GM19240 (cell line): Measurements from ENCODE around the gene SFTPA1.
"Not testable (repeated sequence)": the region's sequence is repeated elsewhere in the genome, so short reads cannot be mapped to it uniquely, and the experiment has no call there.

ENCODE experiments used
- DNase-seq: peaks from one replicate; pipeline ENCODE4 v3.0.0; 2011; ENCODE audit warnings: low spot score; ENCODE audit not compliant: insufficient read length

Gene SFTPA1

DNA sequence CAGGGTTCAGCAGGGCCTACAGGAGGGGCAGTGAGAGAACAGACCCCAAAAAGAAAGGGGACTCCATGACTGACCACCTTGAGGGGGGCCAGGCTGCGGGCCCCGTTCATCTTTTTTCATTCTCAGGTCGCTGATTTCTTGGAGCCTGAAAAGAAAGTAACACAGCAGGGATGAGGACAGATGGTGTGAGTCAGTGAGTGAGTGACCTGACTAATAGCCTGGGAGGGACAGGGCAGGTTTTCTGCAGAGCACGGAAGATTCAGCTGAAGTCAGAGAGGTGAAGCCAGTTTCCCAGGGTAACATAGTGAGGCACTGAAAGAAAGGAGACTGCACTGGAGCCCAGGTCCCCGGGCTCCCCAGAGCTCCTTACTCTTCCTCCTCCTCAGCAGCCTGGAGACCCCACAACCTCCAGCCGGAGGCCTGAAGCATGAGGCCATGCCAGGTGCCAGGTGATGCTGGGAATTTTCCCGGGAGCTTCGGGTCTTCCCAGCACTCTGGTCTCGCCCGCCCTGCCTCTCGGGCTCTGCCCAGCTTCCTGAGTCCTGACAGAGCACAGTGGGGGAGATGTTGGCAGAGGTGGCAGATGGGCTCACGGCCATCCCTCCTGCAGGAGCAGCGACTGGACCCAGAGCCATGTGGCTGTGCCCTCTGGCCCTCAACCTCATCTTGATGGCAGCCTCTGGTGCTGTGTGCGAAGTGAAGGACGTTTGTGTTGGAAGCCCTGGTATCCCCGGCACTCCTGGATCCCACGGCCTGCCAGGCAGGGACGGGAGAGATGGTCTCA, 646 bp downstream of the SFTPA1 start:
- not testable (repeated sequence) for DNase-seq

DNA sequence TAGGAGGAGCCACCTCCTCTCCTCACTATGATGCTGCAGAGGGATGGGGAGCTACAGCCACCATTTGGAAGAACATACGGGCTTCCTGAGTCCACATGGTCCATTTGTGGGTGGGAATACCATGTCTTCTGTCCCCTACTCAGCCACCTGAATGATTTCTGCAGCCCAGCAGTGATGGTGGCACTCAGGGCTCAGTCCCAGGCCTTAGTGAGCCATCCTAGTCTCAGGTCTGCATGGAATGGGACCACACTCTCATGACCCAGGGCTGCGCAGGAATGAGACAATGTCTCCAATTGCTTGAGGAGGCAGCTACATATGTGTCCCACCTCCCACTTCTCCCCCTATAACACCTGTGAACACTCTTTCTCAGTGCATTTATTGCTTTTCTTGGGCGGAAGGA, 4.8 kb downstream of the SFTPA1 start:
- no peak for DNase-seq

DNA sequence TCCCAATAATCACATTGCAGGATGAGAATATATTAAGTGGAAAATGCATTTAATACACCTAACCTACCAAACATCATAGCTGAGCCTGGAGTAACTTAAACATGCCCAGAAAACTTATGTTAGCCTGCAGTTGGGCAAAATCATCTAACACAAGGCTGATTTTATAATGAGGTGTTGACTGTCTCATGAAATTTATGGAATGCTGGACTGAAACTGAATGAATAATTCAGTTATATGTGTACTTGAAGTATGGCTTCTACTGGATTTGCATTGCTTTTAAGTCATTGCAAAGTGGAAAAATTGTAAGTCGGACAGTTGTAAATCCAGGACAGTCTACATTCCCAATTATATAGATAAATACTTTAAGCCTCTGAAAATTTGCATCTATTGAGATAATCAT, 5.4 kb downstream of the SFTPA1 start:
- DNase-seq: no peak

DNA sequence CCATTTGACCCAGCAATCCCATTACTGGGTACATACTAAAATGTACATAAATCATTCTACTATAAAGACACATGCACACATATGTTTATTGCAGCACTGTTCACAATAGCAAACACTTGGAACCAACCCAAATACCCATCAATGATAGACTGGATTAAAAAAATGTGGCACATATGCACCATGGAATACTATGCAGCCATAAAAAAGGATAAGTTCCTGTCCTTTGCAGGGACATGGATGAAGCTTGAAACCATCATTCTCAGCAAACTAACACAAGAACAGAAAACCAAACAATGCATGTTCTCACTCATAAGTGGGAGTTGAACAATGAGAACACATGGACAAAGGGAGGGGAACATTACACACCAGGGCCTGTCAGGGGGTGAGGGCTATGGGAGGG, 12.9 kb downstream of the SFTPA1 start:
- not testable (repeated sequence) for DNase-seq

DNA sequence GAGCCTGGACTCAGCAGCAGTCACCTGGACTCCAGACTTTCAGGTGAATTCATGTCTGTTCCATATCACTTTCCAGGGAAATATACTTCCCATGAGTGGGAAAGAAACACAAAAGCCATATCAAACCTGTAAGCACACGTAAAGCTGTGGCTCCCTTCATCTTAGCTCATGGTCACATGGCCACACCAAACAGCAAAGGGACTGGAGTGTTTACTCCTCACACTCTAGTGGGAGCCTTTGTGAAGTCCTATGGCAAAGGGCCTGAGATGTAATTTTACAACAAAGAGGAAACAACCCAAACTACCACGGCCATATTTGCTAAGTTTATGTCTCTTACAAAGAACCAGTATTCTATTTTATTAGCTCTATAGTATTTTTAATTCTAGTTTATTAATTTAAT, 16.3 kb downstream of the SFTPA1 start:
- DNase-seq: no peak

DNA sequence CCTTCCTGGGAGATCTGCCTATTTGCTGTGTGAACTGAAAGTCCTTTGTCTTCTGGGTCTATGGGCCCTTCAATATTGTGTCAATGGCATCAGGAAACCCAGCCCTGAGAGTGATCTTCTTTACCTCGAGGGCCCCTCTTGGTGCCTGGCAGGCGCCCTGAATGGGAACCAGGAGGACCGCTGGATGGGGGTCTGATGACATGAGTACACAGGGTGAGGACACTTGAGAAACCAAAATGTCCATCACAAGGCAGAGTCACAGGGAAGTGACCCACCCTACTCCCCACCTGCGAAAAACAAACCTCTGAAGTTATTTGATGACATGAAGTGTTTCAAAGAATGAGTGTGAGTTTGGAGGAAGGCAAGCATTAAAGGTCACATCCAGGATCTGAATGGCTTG, 17.3 kb downstream of the SFTPA1 start:
- DNase-seq: no peak

DNA sequence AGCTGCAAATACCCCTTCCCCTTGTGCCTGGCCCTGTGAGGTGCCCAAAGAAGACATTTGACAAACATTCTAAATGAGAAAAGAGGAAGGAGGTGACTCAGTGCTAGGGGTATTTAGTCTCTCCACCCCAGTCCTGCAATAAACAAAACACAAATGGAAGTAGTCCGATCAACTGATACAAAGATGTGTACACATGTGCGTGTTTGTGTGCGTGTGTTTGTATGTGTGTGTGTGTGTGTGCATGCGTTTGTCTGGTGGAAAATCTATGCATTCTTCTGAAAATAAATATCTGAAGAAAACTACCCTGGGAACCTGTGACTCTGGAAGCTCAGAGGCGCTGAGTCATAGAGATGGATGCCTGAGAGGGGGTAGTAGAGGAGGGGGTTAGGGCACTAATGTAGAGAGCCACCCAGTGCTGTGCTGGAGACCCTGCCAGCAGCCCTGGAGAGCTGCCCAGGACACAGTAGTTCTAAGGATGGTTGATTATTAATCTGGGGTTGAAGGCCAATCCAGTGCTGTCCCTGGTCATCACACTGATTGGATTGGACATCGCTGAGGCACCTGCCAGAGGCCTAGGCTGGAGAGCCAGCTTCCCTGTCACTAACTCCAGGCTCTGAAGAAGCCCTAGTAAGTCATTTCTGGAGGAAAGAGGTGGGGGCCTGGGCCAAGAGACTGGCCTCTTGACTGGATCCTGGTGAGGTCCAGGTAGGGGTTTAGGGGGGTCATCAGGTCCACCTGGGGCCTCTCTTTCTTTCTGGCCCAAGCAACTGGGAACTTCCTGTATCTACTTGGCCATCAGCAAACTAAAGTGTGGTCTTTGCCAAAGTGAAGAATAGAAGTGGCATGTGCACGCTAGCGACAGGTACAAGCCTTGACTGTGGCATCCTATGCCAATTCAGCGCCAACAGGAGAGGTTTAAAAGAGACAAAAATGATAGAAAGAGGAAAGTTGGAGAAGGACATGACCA, 18.5 kb downstream of the SFTPA1 start:
- DNase-seq: no peak

DNA sequence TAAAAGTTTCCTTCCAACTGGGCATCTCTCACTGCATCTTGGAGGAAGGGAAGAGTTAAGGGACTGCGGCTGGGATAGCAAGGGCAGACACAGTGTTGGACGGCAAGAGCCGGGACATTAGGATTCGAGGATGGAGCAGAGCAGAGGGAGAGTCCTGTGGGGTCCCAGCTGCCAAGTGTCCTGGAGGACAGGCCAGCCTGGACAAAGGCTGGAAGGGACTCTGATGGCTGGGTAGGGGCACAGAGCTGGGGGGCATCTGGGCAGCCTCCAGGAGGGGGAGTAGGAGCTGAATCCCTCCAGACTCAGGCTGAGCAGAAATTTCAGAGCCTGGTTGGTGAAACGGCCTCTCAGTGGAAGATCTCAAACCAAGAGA, 19.2 kb downstream of the SFTPA1 start:
- no peak for DNase-seq

DNA sequence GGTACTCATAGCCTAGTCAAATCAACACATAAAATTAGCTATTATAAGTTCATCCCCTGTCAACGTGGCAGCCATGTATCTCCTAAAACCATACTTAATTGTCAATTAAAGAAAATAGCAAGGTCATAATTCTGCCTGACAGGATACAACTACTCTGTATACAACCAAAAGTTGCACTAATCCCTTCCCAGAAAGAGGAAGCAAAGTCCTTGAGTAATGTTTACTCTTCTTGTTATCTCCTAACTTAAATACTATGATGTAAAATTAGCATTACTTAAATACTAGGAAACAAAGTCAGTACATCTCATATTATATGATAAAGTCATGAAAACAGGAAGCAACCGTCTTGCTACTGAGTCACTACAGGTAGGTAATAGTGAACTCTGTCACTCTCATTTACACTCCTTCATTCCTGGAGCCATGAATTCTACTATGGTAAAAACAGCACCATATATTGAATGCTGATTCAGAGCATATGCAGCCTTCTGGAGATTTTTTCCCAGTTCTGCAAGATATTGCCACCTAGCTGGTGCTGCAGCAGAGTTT, 26.0 kb downstream of the SFTPA1 start:
- not testable (repeated sequence) for DNase-seq

DNA sequence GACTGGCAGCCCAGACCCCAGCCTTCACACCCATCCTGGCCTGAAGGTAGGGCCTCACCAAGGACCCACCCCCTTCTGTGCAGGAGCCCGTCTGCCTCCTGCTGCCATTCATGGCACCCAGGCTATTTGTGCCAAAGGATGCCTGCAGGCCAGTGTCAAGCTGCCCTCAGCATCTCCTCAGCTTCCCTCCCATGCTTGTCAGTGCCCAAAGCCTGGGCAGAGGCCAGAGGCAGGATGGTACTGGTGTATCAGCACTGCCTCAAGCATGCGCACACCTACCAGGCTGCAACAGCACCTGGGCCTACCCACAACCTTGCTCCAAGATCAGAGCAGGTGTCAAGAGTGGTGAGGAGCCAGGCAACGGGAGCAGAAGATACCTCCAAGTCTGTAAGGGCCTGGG, 27.6 kb downstream of the SFTPA1 start:
- no peak for DNase-seq

DNA sequence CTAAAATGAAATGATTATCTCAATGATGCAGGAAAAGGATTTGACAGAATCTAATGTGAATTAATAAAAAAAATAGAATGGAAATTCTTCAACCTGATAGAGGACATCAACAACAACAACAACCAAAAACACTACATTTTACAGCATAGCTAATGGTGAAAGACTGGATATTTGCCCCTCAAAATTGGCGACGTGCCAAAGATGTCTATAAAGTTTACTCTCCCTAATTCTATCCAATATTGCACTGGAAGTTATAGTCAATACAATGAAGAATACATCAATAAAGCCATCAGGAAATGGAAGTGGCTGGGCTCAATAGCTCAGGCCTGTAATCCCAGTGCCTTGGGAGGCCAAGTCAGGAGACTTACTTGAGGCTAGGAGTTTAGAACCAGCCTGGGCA, 42.0 kb downstream of the SFTPA1 start:
- not testable (repeated sequence) for DNase-seq

DNA sequence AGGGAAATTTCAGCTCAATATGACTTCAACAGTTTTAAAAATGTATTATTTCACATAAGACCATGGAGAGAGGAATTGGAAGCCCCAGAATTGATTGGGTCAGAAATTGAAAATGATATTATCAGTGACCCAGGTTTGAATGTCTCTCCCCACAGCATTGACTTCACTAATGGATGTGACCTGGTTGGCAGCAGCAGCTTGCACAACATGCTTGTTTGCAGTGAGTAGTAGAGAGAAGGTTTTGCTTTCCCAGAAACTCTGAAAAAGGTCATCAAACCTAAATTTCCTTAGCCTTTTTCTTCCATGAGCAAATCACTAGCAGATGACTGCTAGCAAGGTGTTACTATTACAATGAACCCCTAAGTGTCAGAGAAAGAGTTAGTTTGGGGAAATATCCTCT, 52.5 kb downstream of the SFTPA1 start:
- not testable (repeated sequence) for DNase-seq

DNA sequence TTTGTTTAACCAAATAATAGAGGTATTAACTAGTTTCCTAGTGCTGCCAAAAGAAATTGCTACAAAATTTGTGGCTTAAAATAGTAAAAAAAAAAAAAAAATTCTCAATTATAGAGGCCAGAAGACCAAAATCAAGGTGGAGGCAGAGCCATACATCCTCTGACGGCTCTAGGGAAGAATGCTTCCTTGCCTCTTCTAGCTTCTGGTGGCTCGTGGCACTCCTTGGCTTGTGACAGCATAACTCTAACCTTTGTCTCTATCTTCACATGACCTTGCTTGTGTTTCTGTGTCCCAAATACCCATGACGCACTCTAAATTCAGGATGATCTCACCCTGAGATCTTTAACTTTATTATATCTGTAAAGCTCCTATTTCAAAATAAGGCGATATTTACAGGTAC, 53.9 kb downstream of the SFTPA1 start:
- DNase-seq: not testable (repeated sequence)
